GM19438 (cell line): Measurements from ENCODE around the gene ZC3H10.

ENCODE experiments used
- ATAC-seq: cut with Tn5 transposase; IDR thresholded peaks from one replicate; pipeline ENCODE4 v1.9.1; 2021; ENCODE audit warnings: low read depth; ENCODE audit not compliant: unreplicated experiment

The ZC3H10 gene

DNA sequence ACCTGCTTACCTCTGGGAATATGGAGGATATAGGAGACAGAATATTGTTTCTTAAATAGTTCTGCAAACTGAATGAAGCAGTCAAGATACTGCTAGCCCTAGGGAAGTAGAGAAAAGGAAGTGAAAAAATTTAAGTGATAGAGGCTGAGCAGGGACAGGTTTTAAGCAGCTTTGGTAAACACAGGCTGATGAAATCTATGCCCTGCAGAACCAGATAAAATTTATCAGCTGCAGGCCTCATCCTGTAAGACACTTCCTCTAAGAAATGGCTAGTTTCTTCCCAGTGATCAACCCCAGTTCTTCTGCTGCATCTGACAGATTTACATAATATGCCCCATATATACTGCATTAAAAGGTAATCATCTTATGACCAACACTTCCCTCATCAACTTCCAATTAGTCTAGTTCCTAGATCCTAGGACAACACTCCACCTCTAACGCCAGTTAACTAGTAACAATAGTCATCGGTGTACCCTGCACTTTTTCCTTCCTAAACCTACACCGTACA lies 8.7 kb downstream of the ZC3H10 start:
- no peak for ATAC-seq

DNA sequence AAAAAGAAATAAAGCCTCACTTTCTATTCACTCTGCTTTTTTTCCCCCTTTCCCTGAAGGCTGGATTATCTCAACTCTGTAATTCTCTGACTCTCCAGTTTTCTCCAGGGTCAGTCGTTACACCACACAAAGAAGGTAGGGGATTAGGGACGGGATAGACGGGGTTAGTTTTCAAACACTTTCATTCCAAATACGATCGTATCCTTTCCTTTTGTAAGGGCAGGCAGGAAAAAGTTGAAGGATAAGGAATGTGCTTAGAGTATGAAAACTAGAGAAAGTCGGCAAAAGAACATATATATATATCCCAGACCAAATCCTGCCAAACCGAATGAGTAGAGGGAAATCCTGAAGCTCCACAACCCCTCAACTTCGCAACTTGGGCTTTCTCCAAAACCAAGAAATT lies 9.4 kb downstream of the ZC3H10 start:
- no peak for ATAC-seq

DNA sequence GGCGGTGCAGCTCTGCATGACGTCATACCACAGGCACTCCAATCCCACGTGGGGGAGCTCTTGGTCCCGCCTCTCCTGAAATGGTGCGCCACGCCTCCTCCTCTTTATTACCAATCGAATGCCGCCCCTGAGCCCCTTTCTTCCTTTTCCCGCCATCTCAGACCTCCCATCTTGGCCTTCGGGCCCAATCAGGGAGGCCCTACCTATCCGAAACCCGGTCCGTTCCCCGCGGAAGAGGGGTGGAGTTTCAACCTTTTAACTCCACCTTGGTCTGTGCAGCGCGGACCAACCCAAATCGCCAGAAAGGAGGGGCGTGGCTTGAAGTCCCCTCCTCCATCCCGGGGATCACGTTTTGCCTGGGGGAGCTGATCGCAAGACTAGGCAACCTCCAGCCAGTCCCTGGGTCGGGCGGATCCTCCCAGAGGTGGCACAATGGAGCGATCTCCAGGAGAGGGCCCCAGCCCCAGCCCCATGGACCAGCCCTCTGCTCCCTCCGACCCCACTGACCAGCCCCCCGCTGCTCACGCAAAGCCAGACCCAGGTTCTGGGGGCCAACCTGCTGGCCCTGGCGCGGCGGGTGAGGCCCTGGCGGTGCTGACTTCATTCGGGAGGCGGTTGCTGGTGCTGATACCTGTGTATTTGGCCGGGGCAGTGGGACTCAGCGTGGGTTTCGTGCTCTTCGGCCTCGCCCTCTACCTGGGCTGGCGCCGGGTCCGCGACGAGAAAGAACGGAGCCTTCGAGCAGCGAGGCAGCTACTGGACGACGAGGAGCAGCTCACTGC lies 10.0 kb downstream of the ZC3H10 start, which contains the start of gene ESYT1:
ESYT1 (plus strand) TSS at position 380 of the 782 bp plus-strand sequence; CDS start at position 433, 53 bp downstream.
- ATAC-seq = peak; percentile 83

DNA sequence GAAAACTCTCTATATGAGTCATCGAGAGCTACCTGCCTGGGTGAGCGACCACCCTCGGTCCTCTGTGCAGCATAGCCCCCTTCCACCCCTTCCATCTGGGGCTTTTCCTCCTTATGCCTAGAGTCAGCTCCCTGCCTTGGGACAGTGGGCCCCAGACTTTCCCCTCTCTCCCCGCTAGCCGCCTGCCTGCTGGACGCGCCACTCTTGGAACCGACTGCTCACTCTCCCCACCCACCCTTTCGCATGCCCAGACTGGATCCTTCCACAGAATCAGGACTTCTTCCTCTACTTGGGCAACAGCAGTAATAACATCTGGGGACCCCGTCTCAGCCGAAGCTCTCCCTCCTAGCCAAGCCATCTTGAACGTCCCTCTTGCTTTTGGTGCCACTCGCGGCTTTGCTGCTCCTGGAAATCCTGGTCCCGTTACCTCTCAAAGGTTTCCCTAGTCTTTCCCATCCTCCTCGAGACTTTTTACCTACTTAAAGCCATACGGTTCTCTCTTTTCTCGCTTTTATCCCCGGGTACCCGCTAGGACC lies 10.7 kb downstream of the ZC3H10 start:
- ATAC-seq = no peak

DNA sequence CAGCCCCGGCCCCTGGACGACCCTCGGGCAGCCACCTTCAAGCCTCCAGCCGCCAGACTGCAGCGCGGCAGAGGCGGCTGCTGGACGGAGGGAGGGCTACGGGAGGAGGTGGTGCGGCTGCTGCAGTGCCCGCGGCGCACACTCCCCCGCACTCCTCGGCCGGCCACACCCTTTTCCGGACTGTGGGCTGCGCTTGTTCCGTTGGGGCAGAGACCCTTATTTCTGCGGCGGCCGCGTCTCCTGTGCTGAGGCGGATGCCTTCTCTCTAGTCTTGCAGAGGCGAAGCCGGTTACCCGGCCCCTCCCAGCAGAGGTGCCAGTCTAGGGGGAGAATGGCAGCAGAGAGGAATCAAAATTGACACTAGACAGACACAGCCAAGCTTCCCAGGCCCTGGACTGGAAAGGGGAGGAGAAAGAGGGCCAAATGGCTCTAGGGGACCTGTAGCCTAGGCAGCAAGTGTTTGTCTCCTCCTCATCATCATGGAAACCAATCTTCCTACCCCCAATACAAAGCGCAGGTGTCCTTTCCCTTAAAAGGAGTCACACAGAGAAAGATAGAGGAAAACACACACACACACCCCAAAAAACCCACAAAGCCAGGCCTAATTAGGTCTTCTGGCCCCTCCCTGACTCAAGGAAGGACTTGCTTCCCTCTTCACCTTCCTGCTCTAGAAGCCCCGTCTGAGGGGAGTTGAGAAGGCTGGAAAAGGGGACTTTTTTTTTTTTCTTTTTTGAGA lies 11.3 kb downstream of the ZC3H10 start:
- ATAC-seq = peak; percentile 35

DNA sequence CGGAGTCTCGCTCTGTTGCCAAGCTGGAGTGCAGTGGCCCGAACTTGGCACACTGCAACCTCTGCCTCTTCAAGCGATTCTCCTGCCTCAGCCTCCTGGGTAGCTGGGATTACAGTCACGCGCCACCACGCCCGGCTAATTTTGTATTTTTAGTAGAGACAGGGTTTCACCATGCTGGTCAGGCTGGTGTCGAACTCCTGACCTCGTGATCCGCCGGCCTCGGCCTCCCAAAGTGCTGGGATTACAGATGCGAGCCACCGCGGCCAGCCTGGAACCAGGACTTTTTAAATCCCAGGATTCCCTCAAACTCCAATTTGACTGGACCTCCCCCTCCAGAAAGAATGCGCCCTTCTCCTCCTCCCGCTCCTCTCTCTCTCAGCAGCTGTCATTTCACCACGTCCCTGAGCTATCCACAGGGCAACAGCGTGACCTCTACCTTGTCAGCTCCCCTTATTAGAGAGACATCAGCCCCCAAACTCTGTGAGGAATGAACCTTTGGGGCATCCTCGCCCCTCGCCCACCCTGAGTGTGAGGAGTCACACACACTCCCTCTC lies 12.0 kb downstream of the ZC3H10 start:
- no peak for ATAC-seq

DNA sequence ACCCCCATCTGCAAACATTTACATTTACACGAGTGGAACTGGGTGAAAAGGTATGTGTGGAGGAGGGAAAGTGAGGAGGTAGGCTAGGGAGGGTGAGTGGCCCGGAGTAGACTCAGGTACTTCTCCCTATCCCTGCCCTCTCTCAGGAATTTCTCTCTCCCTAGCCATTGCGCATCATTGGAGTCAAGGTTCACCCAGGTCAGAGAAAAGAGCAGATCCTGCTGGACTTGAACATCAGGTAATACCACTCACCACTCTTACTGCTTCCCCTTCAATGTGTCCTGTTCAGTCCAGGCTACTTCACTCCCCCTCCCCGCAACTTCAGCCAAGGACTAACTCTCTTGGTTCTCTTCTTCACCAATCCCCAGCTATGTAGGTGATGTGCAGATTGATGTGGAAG lies 12.8 kb downstream of the ZC3H10 start:
- ATAC-seq = no peak

DNA sequence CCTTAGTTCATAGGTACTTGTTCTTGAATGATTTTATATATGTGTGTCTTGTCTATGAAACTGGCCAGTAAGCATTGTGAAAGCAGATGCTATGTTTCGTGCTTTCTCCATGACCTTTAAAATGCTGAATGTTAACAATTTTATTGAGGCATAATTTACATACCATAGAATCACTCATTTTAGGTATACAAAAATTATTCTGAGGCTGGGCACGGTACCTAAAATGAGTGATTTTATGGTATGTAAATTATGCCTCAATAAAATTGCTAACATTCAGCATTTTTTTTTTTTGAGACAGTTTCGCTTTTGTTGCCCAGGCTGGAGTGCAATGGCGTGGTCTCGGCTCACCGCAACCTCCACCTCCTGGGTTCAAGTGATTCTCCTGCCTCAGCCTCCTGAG lies 16.8 kb downstream of the ZC3H10 start:
- no peak for ATAC-seq

DNA sequence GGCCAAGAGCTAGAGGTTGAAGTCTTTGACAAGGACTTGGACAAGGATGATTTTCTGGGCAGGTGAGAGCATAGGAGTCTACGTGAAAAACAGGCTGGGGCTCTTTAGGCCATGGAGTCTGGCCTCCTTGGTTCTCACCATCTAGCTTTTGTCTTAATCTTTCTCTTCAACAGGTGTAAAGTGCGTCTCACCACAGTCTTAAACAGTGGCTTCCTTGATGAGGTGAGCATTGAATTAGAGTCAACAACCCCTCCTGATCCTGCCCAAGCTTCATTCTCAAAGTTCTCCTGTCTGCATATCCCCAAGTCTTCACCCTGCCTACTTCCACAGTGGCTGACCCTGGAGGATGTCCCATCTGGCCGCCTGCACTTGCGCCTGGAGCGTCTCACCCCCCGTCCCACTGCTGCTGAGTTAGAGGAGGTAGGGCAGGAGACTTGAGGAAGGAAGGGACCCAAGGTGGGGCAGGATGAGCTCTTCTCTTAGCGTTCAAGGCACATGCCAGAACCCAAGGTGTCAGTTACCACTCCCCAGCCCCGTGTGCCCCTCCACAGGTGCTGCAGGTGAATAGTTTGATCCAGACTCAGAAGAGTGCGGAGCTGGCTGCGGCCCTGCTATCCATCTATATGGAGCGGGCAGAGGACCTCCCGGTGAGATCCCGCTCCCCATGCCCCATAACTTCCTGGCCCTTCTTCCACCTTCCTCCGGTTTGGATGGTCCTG lies 19.9 kb downstream of the ZC3H10 start:
- no peak for ATAC-seq

DNA sequence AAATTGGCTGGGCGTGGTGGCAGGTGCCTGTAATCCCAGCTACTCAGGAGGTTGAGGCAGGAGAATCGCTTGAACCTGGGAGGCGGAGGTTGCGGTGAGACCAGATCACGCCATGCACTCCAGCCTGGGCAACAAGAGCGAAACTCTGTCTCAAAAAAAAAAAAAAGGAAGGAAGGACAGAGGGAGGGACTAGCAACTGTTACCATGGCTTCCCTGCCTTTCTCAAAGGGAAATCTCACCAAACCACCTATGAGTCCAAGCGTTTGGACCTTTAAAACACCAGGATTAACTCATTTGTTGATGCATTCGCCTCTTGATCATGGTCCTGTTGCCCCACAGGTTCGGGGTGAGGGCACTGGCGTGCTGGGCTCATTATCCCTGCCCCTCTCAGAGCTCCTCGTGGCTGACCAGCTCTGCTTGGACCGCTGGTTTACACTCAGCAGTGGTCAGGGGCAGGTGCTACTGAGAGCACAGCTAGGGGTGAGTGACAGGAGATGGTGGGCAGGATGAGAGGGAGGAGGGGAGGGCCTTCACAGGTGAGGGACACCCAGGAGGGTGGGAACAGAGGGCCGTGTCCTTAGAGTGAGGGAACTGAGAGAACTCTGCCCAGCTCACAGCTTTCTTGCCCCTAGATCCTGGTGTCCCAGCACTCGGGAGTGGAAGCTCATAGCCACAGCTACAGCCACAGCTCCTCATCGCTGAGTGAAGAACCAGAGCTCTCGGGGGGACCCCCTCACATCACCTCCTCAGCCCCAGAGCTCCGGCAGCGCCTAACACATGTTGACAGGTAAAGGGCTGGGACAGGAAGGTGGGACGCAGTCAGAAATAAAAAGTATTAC lies 24.1 kb downstream of the ZC3H10 start:
- ATAC-seq = no peak

DNA sequence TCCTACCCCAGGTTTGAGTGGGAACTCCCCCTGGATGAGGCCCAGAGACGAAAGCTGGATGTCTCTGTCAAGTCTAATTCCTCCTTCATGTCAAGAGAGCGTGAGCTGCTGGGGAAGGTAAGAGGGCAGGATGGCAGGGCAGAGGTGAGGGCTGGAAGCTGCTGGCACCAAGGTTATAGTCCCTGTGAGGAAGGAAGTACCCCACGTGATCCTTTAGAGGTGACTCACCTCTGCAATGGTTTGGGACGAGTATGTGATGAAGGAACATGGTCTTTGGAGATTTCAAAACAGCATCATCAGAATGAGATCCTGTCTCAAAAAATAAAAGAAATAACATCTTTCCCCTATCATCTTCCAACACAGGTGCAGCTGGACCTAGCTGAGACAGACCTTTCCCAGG lies 25.2 kb downstream of the ZC3H10 start:
- no peak for ATAC-seq

DNA sequence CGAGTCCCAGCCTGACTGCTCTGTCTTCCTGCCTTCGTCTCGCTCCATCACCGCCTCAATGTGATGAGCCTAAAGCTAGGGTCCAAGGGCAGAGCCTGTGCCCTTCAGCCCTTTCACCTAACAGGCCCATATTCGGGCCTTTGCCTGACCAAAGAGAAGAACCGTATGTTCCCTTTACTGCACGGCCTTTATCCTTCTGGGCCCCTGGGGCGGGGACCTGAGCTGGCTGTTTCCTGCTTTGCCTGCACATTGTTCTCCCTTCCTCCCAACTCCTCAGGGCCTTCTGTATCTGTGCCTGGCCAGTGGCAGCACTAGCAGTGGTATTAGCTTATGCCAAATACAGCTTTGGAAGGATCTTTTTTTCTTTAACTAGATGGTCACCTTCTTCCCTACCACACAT lies 25.8 kb downstream of the ZC3H10 start:
- no peak for ATAC-seq

DNA sequence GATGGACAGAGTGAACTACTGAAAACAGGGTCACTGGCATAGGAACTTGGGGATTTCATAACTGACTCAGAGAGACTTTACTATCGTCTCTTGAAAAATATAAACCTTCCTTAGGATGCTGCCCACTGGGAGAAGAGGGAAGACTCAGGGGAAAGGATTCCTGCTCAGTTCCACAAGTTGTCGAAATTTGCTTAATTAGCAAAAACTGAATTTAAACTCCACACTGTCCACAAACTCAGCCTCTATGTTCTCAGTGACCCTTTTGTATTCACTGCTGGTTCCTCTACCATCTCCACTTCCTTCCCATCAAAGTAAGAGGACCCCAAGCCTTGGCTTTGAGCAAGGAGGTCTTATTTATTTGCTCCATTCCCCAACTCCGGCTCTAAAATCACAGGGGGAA lies 27.2 kb downstream of the ZC3H10 start:
- no peak for ATAC-seq

DNA sequence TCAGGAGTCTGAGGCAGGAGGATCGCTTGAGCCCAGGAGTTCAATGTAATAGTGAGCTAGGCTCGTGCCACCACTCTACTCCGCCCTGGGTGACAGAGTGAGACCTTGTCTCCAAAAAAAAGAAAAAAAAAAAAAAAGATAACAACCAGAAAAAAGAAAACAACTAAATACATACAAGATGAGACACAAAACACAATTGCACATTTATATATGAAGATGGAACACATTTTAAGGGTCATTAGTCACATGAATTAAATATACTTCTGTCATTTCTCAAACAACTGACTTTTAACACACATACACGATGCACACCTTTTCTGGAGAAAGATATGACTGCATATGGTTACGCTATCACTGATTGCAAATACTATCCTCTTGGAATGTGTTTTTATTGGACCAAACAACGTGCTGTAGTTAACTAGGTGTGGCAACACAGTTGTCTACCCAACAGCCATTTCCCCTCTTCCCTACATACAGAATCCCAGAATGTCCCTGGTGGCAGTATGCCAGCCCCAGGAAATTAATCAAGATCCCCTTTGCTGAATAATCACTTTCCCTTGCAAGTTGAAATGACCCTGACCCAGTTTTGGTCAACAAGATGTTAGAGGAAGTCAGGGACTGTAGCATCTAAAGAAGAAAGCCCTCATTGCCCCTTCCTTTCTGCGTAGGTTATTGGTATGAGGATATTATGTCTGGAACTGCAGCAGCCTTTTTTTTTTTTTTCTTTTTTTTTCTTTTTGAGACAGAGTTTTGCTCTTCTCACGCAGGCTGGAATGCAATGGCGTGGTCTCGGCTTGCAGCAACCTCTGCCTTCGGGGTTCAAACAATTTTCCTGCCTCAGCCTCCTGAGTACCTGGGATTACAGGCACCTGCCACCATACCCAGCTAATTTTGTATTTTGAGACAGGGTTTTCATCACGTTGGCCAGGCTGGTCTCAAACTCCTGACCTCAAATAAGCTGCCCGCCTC lies 28.7 kb downstream of the ZC3H10 start:
- ATAC-seq = no peak

DNA sequence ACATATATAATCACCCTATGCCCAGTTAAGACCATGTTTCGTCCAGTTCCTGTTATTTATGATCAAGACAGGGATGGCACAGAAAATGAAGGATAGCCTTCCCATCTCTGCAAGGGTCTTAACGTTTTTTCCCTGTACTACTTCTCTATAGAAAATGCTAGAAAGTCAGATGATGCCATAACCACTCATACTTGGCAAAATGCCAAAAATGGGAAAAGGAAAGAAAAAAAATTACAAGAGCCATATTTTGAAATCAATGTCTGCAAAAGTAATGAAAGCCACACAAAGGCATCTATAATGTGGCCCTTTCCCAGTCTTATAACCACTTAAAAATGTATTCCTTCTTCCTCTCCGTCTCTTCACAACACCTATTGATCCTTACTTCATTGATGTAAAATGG lies 32.5 kb downstream of the ZC3H10 start:
- ATAC-seq = no peak

DNA sequence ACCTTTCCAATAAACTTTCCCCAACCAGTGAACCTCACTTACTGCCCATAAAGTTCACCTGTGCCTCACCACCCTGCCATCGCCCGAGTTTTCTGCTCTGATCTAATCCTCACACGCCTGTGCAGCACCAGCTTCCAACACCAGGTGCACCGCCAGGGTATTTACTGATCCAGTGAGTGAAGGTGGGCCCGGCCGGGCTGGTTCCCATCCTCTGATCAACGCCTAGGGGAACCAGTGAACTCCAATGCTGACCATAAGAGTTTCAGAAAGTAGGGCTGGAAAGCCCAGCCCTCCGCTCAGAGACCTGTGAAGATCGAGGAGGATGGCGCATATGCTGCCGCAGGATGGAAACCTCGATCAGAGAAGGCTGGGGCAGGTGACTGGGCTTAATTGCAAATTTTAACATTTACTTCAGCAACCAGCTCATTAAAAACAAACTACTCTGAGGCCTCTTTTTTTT lies 33.6 kb downstream of the ZC3H10 start:
- peak; percentile 56 for ATAC-seq

DNA sequence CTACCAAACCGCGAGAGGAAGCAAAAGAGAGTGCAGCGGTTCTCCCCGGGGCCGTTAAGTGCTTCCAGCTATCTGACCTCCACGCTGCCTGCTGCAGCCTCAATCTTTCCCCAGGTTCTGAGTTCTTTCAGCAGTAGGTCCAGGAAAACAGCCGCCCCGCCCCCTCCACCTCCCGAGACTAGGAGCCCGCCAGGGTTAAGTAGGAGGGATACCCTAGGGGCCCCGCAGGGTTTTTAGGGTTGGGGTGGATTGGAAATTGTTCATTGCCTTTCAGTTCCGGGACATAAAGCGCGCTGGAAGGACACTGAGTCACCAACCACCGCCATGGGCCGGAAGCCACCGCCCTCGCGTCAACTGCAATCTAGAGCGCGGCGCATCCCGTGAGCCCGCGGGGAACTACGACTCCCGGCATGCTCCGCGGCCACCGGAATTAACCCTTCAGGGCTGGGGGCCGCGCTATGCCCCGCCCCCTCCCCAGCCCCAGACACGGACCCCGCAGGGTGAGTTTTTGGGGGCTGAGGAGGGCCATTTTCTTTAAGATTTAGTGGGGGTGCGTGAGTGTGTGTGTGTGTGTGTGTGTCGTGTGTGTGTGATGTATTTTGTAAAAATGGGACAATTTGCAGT lies 34.2 kb downstream of the ZC3H10 start, which contains the start of gene MYL6B:
MYL6B (plus strand) TSS at position 456 of the 624 bp plus-strand sequence. CDS start 1,332 bp downstream, outside the sequence.
- ATAC-seq = peak; percentile 70
